Articular chondrocyte of knee joint (primary cell): ENCODE measurements around the gene TRMT61A. TPM values are rescaled to one million over a fixed set of nuclear protein-coding genes. Genes with fewer than 3 reads are reported as not detected.

Experiments
- small RNA-seq: library from RNA; depleted of rRNA; stranded (forward); fragments of <200 nt; gene quantifications from one replicate; pipeline ENCODE3, GENCODE V24; 2012
- total RNA-seq: library from RNA; depleted of rRNA; stranded (reverse); fragments of >200 nt; gene quantifications from 2 replicates; pipeline ENCODE4 v1.2.3, GENCODE V29; 2012

Gene TRMT61A
- total RNA-seq: 6.5 and 8.6 TPM in 2 replicates

GRCh38 chr14:103528587-103529382 lies at the start of gene TRMT61A:
Gene TRMT61A (plus strand): TSS chr14:103529196. CDS start chr14:103529979, 783 bp downstream.

GRCh38 chr14:103522649-103523574 lies 6.1 kb upstream of the TRMT61A start, which contains the start of gene CKB:
Gene CKB (minus strand): TSS chr14:103522830. CDS start chr14:103522493, 337 bp downstream.

GRCh38 chr14:103562429-103563225 lies 33.6 kb downstream of the TRMT61A start, which contains the start of the genes BAG5 and COA8:
Gene BAG5 (minus strand): TSS chr14:103562657. CDS start chr14:103561164, 1,493 bp downstream.
Gene COA8 (plus strand): TSS chr14:103562960. CDS start chr14:103563002, 42 bp downstream.

Small RNAs within 50 kb of the gene (small RNA-seq; reads per million reads assigned to genes)
- not detected for gene RNU4-68P
- not detected for gene RNU7-160P

Other genes with a start within 250 kb of the TRMT61A start
- 210 and 211 TPM in 2 replicates for gene EIF5, start 195.0 kb upstream of the TRMT61A start, total RNA-seq
- 79.2 and 95.4 TPM in 2 replicates for gene MARK3, start 143.8 kb upstream of the TRMT61A start, total RNA-seq
- 33.6 and 66.4 TPM in 2 replicates for gene CKB, start 6.4 kb upstream of the TRMT61A start, total RNA-seq
- gene BAG5, start 33.5 kb downstream of the TRMT61A start, total RNA-seq: 38.5 and 39.3 TPM in 2 replicates
- gene COA8, start 33.8 kb downstream of the TRMT61A start, total RNA-seq: 27.6 and 33.3 TPM in 2 replicates
- gene KLC1, start 100.0 kb downstream of the TRMT61A start, total RNA-seq: 216 and 241 TPM in 2 replicates
- 6.5 and 9.5 TPM in 2 replicates for gene XRCC3, start 186.3 kb downstream of the TRMT61A start, total RNA-seq
- gene ZFYVE21, start 186.6 kb downstream of the TRMT61A start, total RNA-seq: 49.8 and 52.8 TPM in 2 replicates